GM12878 (cell line): ENCODE measurements around the gene HSD17B1. TPM values are rescaled to one million over a fixed set of nuclear protein-coding genes. Genes with fewer than 3 reads are reported as not detected.

Experiments used
- ATAC-seq: fragments of 200-7000 bp; cut with Tn5 transposase; 3 replicates; pipeline ENCODE4 v1.9.1; 2020; ENCODE audit warnings: mild to moderate bottlenecking, moderate library complexity
- BruUV-seq: library from RNA; stranded (reverse); fragments of 400-500 nt; replicated peaks from 2 replicates; lab custom pipeline; 2021; lab: Mats Ljungman, UMichigan
- CTCF ChIA-PET: fragments of 300-600 bp; sonication (Branson Sonifier 250); formaldehyde crosslinking; extraction: SDS; loops from one replicate; lab custom pipeline; 2021; ENCODE audit warnings: inconsistent platforms; lab: Yijun Ruan, JAX
- POLR2A ChIA-PET: fragments of 350-600 bp; formaldehyde crosslinking; extraction: SDS; loops from one replicate; lab custom pipeline; 2021; ENCODE audit warnings: inconsistent platforms; lab: Charles Lee
- RAD21 ChIA-PET: fragments of 300-600 bp; sonication (Branson Sonifier 250); formaldehyde crosslinking; loops from one replicate; lab custom pipeline; 2023; ENCODE audit warnings: antibody characterized with exemption; ENCODE audit not compliant: unreplicated experiment; lab: Charles Lee
- SMC1A ChIA-PET: fragments of 300-600 bp; sonication (Branson Sonifier 250); formaldehyde crosslinking; loops from one replicate; lab custom pipeline; 2023; ENCODE audit not compliant: unreplicated experiment, uncharacterized antibody; lab: Charles Lee
- DNase-seq: peaks from one replicate; pipeline ENCODE4 v3.0.0-alpha.2; 2011; ENCODE audit warnings: low read depth, low spot score
- FAIRE-seq: peaks from 3 replicates; lab custom pipeline; 2011; peaks lifted over from hg19 to GRCh38; lab: Jason Lieb, UNC
- H2AFZ ChIP-seq: 2 replicates; pipeline ENCODE4 v1.6.0; 2011; ENCODE audit warnings: low read depth, low read length, control low read depth; ENCODE audit not compliant: control insufficient read depth
- H3K27ac ChIP-seq: 2 replicates; pipeline ENCODE4 v1.5.1; 2011; ENCODE audit warnings: control low read depth; ENCODE audit not compliant: control insufficient read depth, insufficient read depth
- H3K27me3 ChIP-seq, 2 experiments: replicated peaks in 1 of 2; 2 replicates each; pipeline versions ENCODE4 v1.6.0 to v1.6.1; 2011; ENCODE audit warnings: low read length in 1 of 2; ENCODE audit not compliant: control insufficient read depth in 2 of 2, insufficient read depth in 2 of 2
- H3K36me3 ChIP-seq, 2 experiments: 2 replicates each; pipeline ENCODE4 v1.5.1; 2011; ENCODE audit warnings: low read length in 1 of 2; ENCODE audit not compliant: control insufficient read depth in 2 of 2, insufficient read depth in 2 of 2
- H3K4me1 ChIP-seq: 2 replicates; pipeline ENCODE4 v1.6.1; 2011; ENCODE audit warnings: mild to moderate bottlenecking, low read length, moderate library complexity, mixed read lengths; ENCODE audit not compliant: control insufficient read depth, insufficient read depth
- H3K4me2 ChIP-seq: 2 replicates; pipeline ENCODE4 v1.6.0; 2011; ENCODE audit warnings: control low read depth; ENCODE audit not compliant: control insufficient read depth, insufficient read depth
- H3K4me3 ChIP-seq: fragments of 200-600 bp; sonication (generic); 2 replicates; pipeline ENCODE4 v1.5.1; 2016
- H3K79me2 ChIP-seq: 2 replicates; pipeline ENCODE4 v1.6.0; 2011; ENCODE audit warnings: low read length; ENCODE audit not compliant: control insufficient read depth, insufficient read depth
- H3K9ac ChIP-seq: 2 replicates; pipeline ENCODE4 v1.8.0; 2011; ENCODE audit warnings: low read length, control low read depth, mixed read lengths; ENCODE audit not compliant: control insufficient read depth, insufficient read depth
- H3K9me3 ChIP-seq: replicated peaks from 3 replicates; pipeline ENCODE4 v1.5.1; 2011; ENCODE audit warnings: mild to moderate bottlenecking, low read length; ENCODE audit not compliant: control insufficient read depth, insufficient read depth
- H4K20me1 ChIP-seq: 2 replicates; pipeline ENCODE4 v1.6.0; 2011; ENCODE audit not compliant: control insufficient read depth, insufficient read depth
- ATF2 ChIP-seq: IDR thresholded peaks from 2 replicates; pipeline ENCODE4 v1.6.1; 2012; ENCODE audit warnings: low read length, inconsistent platforms
- CEBPZ ChIP-seq: fragments of 150-350 bp; IDR thresholded peaks from 2 replicates; pipeline ENCODE4 v1.6.1; 2016; ENCODE audit warnings: low read depth, low read length
- CREB1 ChIP-seq: IDR thresholded peaks from 2 replicates; pipeline ENCODE4 v1.6.1; 2012; ENCODE audit warnings: low read depth, mild to moderate bottlenecking, inconsistent platforms
- E4F1 ChIP-seq: fragments of 450-650 bp; IDR thresholded peaks from 2 replicates; pipeline ENCODE4 v1.6.1; 2018; ENCODE audit warnings: borderline replicate concordance, mild to moderate bottlenecking; ENCODE audit not compliant: partially characterized antibody
- EED ChIP-seq: sonication (generic); IDR thresholded peaks from 2 replicates; pipeline ENCODE4 v1.6.1; 2016; ENCODE audit warnings: antibody characterized with exemption, low read depth
- FOXK2 ChIP-seq: fragments of 450-650 bp; IDR thresholded peaks from 2 replicates; pipeline ENCODE4 v1.6.1; 2017; ENCODE audit warnings: mild to moderate bottlenecking, moderate library complexity
- HCFC1 ChIP-seq: fragments of 150-350 bp; IDR thresholded peaks from 2 replicates; pipeline ENCODE4 v1.6.1; 2014; ENCODE audit warnings: low read length
- HDGF ChIP-seq: fragments of 450-650 bp; IDR thresholded peaks from 2 replicates; pipeline ENCODE4 v1.6.1; 2016; ENCODE audit warnings: antibody characterized with exemption
- NKRF ChIP-seq: fragments of 450-650 bp; conservative IDR thresholded peaks from 2 replicates; pipeline ENCODE4 v1.6.1; 2017; ENCODE audit warnings: mild to moderate bottlenecking, moderate library complexity
- POLR2AphosphoS5 ChIP-seq: IDR thresholded peaks from 2 replicates; pipeline ENCODE4 v1.6.1; 2011; ENCODE audit warnings: mild to moderate bottlenecking, low read length, inconsistent platforms
- RCOR1 ChIP-seq: conservative IDR thresholded peaks from 2 replicates; pipeline ENCODE4 v1.6.1; 2012; ENCODE audit warnings: low read depth, low read length, improper control_type of control experiment
- STAT3 ChIP-seq: IDR thresholded peaks from 2 replicates; pipeline ENCODE4 v1.6.1; 2011; ENCODE audit warnings: low read depth, low read length, improper control_type of control experiment
- YY1 ChIP-seq: IDR thresholded peaks from 2 replicates; pipeline ENCODE4 v1.6.1; 2011; ENCODE audit warnings: low read depth, mild to moderate bottlenecking, low read length
- ZNF207 ChIP-seq: fragments of 450-650 bp; IDR thresholded peaks from 2 replicates; pipeline ENCODE4 v1.6.1; 2014; ENCODE audit warnings: antibody characterized with exemption, mild to moderate bottlenecking, borderline replicate concordance
- ZNF384 ChIP-seq: IDR thresholded peaks from 2 replicates; pipeline ENCODE4 v1.6.1; 2012; ENCODE audit warnings: low read depth, mild to moderate bottlenecking, low read length, improper control_type of control experiment, borderline replicate concordance
- WGBS: methylation state at CpG from one replicate; pipeline ENCODE4 v1.1.6; 2016; ENCODE audit warnings: low lambda C conversion rate; ENCODE audit not compliant: insufficient replicate concordance, insufficient coverage; ENCODE audit errors: missing lambda C conversion rate; 5-methylcytosine and 5-hydroxymethylcytosine counted together
- in situ Hi-C: fragments of 300-500 bp; cut with MboI; formaldehyde crosslinking; loops from 9 replicates; pipeline ENCODE4 v1.14.3; 2018; ENCODE audit warnings: mixed read lengths
- intact Hi-C: fragments of 100-400 bp; cut with micrococcal nuclease; formaldehyde crosslinking; loops from one replicate; pipeline ENCODE4 v1.14.2; 2022; ENCODE audit not compliant: unreplicated experiment
- polyA plus RNA-seq, 11 experiments: library from polyadenylated mRNA; depleted of rRNA in 4 of 11; unstranded in 6 of 11; stranded (reverse) in 5 of 11; fragments of >200 nt; fragmentation: Nextera tagmentation in 4 of 11; fragmentation: Illumina TruSeq in 1 of 11; extraction: Ambion mirVana in 4 of 11; extraction: Trizol in 1 of 11; gene quantifications; 1 replicate in 1 of 11; 2 replicates in 10 of 11; pipeline versions ENCODE4 v1.2.1 to v1.2.3, GENCODE V29; 2011 to 2016; ENCODE audit warnings: inconsistent platforms in 2 of 11, missing spikeins in 2 of 11, low read depth in 1 of 11
- total RNA-seq, 4 experiments: library from RNA; depleted of rRNA in 3 of 4; stranded (reverse); fragments of >200 nt in 3 of 4; fragmentation: Illumina TruSeq in 1 of 4; extraction: Trizol in 1 of 4; gene quantifications; 2 replicates each; pipeline versions ENCODE4 v1.2.1 to v1.2.3, GENCODE V29; 2013 to 2021

HSD17B1 gene
- total and polyA plus RNA-seq, 10 of the 15 experiments (the other 5 are each of a cell fraction or from before 2014, with no cell fraction given): 0.15 to 1.1 (median 0.42) TPM

- intact Hi-C loops: no loop called here
- SMC1A ChIA-PET: no interaction called here
- Histone ChIP-seq H3K9ac (peak within 1 kb of the TSS; percentile 98), H3K27ac (peak within 1 kb of the TSS; percentile 93), H3K9me3 (no peaks in the 10 kb centered on the region), H3K4me3 (peak within 1 kb of the TSS; percentile 76), H2AFZ (peak within 1 kb of the TSS; percentile 98), H3K27me3 (no peaks in the 10 kb centered on the region), H3K4me1 (peaks cover 21% of the 10 kb centered on the region), H3K4me2 (peak within 1 kb of the TSS; percentile 100), H3K79me2 (peaks cover 37% of the 10 kb centered on the region), H4K20me1 (no peaks in the 10 kb centered on the region), H3K36me3 (peaks cover 12 to 19% of the 10 kb centered on the region in 2 experiments; a peak in 3 of 4 replicates)
- CTCF ChIA-PET: interaction anchor here (1.0 kb wide), 1 partner anchor 12 kb away, joined by 3 read pairs; no protein-coding TSS in a partner anchor
- peak; percentile 79 for ATAC-seq
- peak; percentile 96 for DNase-seq
- BruUV-seq: no TSS peak
- FAIRE-seq: peak; percentile 99
- in situ Hi-C loops: no loop called here
- WGBS: 1% methylated on average over 26 of the region's 26 CpGs
- POLR2A ChIA-PET: interaction anchor here (2.5 kb wide), 1 partner anchor 47 kb away, joined by 6 read pairs; the partner anchor contains the start of genes RETREG3 and TUBG1
- RAD21 ChIA-PET: no interaction called here
- TF ChIP-seq ATF2 (no peak; the same call in 1 of the 2 replicates), EED (peak; percentile 66), CREB1 (peak; percentile 69), YY1 (peak; percentile 71), ZNF384 (no peak), RCOR1 (peak; percentile 98), STAT3 (no peak), NKRF (peak; percentile 66), HDGF (no peak), E4F1 (peak; percentile 85), FOXK2 (peak; percentile 71), POLR2AphosphoS5 (peak; percentile 90), ZNF207 (peak; percentile 52; the same call in 1 of the 2 replicates), CEBPZ (no peak), HCFC1 (peak; percentile 81)
Observed at GRCh38 chr17:42561897-42562387, 9.2 kb downstream of the HSD17B1 start, which contains the start of gene COASY. COASY (plus strand) TSS chr17:42562148; CDS start chr17:42562623, 475 bp downstream.
